CD14-positive monocyte (primary cell): ENCODE measurements around the gene E2F4. TPM values are rescaled to one million over a fixed set of nuclear protein-coding genes. Genes with fewer than 3 reads are reported as not detected.
A peak's percentile ranks its signal among the peaks of the same experiment; 100 is the strongest.

Experiments
- DNase-seq, 3 donors: peaks; one replicate each; pipeline ENCODE4 v3.0.0-alpha.2; 2011 to 2022
- H2AFZ ChIP-seq: 2 replicates; pipeline ENCODE4 v1.6.0; 2012; ENCODE audit warnings: mild to moderate bottlenecking, low read depth, low read length, inconsistent platforms; ENCODE audit not compliant: insufficient read depth, poor library complexity, severe bottlenecking
- H3K27ac ChIP-seq, 2 donors: 1 replicate in 1 of 2; 2 replicates in 1 of 2; pipeline ENCODE4 v1.5.1; 2012 to 2013; ENCODE audit warnings: low read length in 2 of 2, control low read depth in 1 of 2, inconsistent platforms in 1 of 2, low read depth in 1 of 2, mild to moderate bottlenecking in 1 of 2
- H3K27me3 ChIP-seq, 2 donors: one replicate each; pipeline versions ENCODE4 v1.6.0 to v1.6.1; 2011 to 2013; ENCODE audit warnings: low read length in 2 of 2; ENCODE audit not compliant: control insufficient read depth in 2 of 2, insufficient read depth in 2 of 2
- H3K36me3 ChIP-seq, 2 donors: replicated peaks in 1 of 2; 1 replicate in 1 of 2; 2 replicates in 1 of 2; pipeline versions ENCODE4 v1.5.1 to v1.6.1; 2012 to 2013; ENCODE audit warnings: low read length in 2 of 2, control low read depth in 1 of 2, inconsistent platforms in 1 of 2, mild to moderate bottlenecking in 1 of 2; ENCODE audit not compliant: insufficient read depth in 2 of 2, control insufficient read depth in 1 of 2
- H3K4me1 ChIP-seq, 2 donors: 1 replicate in 1 of 2; 2 replicates in 1 of 2; pipeline versions ENCODE4 v1.5.1 to v1.6.1; 2012 to 2013; ENCODE audit warnings: low read length in 2 of 2, control low read depth in 1 of 2, inconsistent platforms in 1 of 2, mild to moderate bottlenecking in 1 of 2, moderate library complexity in 1 of 2; ENCODE audit not compliant: insufficient read depth in 2 of 2, control insufficient read depth in 1 of 2
- H3K4me2 ChIP-seq: replicated peaks from 2 replicates; pipeline ENCODE3; 2012; ENCODE audit warnings: low read length, moderate library complexity, mild to moderate bottlenecking; ENCODE audit not compliant: poor library complexity, severe bottlenecking; ENCODE audit errors: extremely low read depth
- H3K4me3 ChIP-seq, 3 experiments: fragments of 200-600 bp in 1 of 3; sonication (generic) in 1 of 3; replicated peaks in 1 of 3; 1 replicate in 2 of 3; 2 replicates in 1 of 3; pipeline ENCODE4 v1.5.1; 2011 to 2013; ENCODE audit warnings: low read length in 3 of 3, mild to moderate bottlenecking in 3 of 3, control low read depth in 2 of 3, low read depth in 2 of 3, inconsistent platforms in 1 of 3, moderate library complexity in 1 of 3
- H3K79me2 ChIP-seq: 2 replicates; pipeline ENCODE4 v1.6.0; 2012; ENCODE audit warnings: mild to moderate bottlenecking, control low read depth, inconsistent platforms, low read length, moderate library complexity; ENCODE audit not compliant: insufficient read depth
- H3K9ac ChIP-seq: 2 replicates; pipeline ENCODE4 v1.6.0; 2017; ENCODE audit warnings: low read length, mild to moderate bottlenecking; ENCODE audit not compliant: insufficient read depth, poor library complexity, severe bottlenecking
- H3K9me3 ChIP-seq, 2 donors: replicated peaks in 1 of 2; 1 replicate in 1 of 2; 2 replicates in 1 of 2; pipeline versions ENCODE4 v1.5.1 to v1.6.1; 2012 to 2013; ENCODE audit warnings: low read length in 2 of 2, control low read depth in 1 of 2; ENCODE audit not compliant: control insufficient read depth in 1 of 2, insufficient read depth in 1 of 2
- H4K20me1 ChIP-seq: 2 replicates; pipeline ENCODE4 v1.6.0; 2012; ENCODE audit warnings: mild to moderate bottlenecking, low read length, control low read depth, moderate library complexity; ENCODE audit not compliant: insufficient read depth
- H3K27ac Mint-ChIP-seq, 7 donors: one replicate each; pipeline ENCODE4 v1.8.0; 2020; ENCODE audit warnings: mild to moderate bottlenecking in 7 of 7, mixed read lengths in 7 of 7, moderate library complexity in 6 of 7, inconsistent platforms in 2 of 7
- H3K27me3 Mint-ChIP-seq, 3 donors: one replicate each; pipeline ENCODE4 v1.8.0; 2021 to 2022; ENCODE audit warnings: low read depth in 3 of 3, mild to moderate bottlenecking in 3 of 3, mixed read lengths in 3 of 3, moderate library complexity in 3 of 3, inconsistent platforms in 1 of 3
- H3K36me3 Mint-ChIP-seq, 2 donors: one replicate each; pipeline ENCODE4 v1.8.0; 2020; ENCODE audit warnings: mixed read lengths in 2 of 2, inconsistent platforms in 1 of 2, mild to moderate bottlenecking in 1 of 2
- H3K4me1 Mint-ChIP-seq: one replicate; pipeline ENCODE4 v1.8.0; 2020; ENCODE audit warnings: mild to moderate bottlenecking, mixed read lengths
- H3K4me3 Mint-ChIP-seq, 2 donors: one replicate each; pipeline ENCODE4 v1.8.0; 2020; ENCODE audit warnings: mild to moderate bottlenecking in 2 of 2, mixed read lengths in 2 of 2, moderate library complexity in 1 of 2
- H3K9me3 Mint-ChIP-seq, 7 donors: one replicate each; pipeline ENCODE4 v1.8.0; 2020 to 2022; ENCODE audit warnings: mixed read lengths in 7 of 7, mild to moderate bottlenecking in 6 of 7, moderate library complexity in 6 of 7, inconsistent platforms in 2 of 7
- CTCF ChIP-seq: fragments of 200-600 bp; IDR thresholded peaks from one replicate; pipeline ENCODE4 v1.8.0; 2022; ENCODE audit warnings: antibody characterized with exemption, mild to moderate bottlenecking
- WGBS: methylation state at CpG from one replicate; pipeline ENCODE4 v1.1.5; 2013; ENCODE audit warnings: missing lambda C conversion rate; ENCODE audit not compliant: insufficient coverage; 5-methylcytosine and 5-hydroxymethylcytosine counted together
- intact Hi-C, 2 donors: fragments of 100-400 bp; cut with micrococcal nuclease; formaldehyde crosslinking; loops; one replicate each; pipeline versions ENCODE4 v1.15.0 to v1.15.1; 2023
- polyA plus RNA-seq, 3 donors: library from polyadenylated mRNA; depleted of rRNA in 1 of 3; unstranded in 2 of 3; stranded (reverse) in 1 of 3; fragments of 300-500 nt in 2 of 3; fragments of >200 nt in 1 of 3; fragmentation: Illumina TruSeq in 2 of 3; gene quantifications; 1 replicate in 2 of 3; 2 replicates in 1 of 3; pipeline ENCODE4 v1.2.3, GENCODE V29; 2012 to 2021

Gene E2F4
- polyA plus RNA-seq, 3 donors, result 53.1 to 191 (median 61.5) TPM

- H3K27ac Mint-ChIP-seq, result no peak overlapping the region
- Histone ChIP-seq H3K36me3 (no peaks in the 10 kb centered on the region), H3K4me3 (no peak overlapping the region), H3K79me2 (peaks cover 8% of the 10 kb centered on the region), H3K4me2 (no peak overlapping the region), H3K9me3 (no peaks in the 10 kb centered on the region), H3K4me1 (peaks cover 49 to 59% of the 10 kb centered on the region in 2 donors), H2AFZ (no peak overlapping the region), H3K9ac (no peak overlapping the region), H3K27me3 (peaks cover 3 to 20% of the 10 kb centered on the region in 2 donors), H4K20me1 (peaks cover 11% of the 10 kb centered on the region), H3K27ac (no peak overlapping the region)
- H3K36me3 Mint-ChIP-seq, result peaks cover 11 to 14% of the 10 kb centered on the region in 2 donors
- TF ChIP-seq CTCF, result no peak
- H3K9me3 Mint-ChIP-seq, result peaks cover 0 to 7% (median 3%) of the 10 kb centered on the region in 7 donors
- peaks cover 16 to 55% (median 32%) of the 10 kb centered on the region in 3 donors for H3K27me3 Mint-ChIP-seq
- peaks cover 22% of the 10 kb centered on the region for H3K4me1 Mint-ChIP-seq
- H3K4me3 Mint-ChIP-seq, result no peak overlapping the region
- DNase-seq, result no peak
- intact Hi-C loops, result no loop called here
- WGBS, result 71% methylated on average over 2 of the region's 2 CpGs
These were observed 9.7 kb upstream of the E2F4 start for GRCh38 chr16:67182288-67182687.

GRCh38 chr16:67183284-67183626 is 8.7 kb upstream of the E2F4 start:
- TF ChIP-seq CTCF, result no peak
- Mint-ChIP-seq H3K4me1 (peaks cover 22% of the 10 kb centered on the region), H3K9me3 (peaks cover 0 to 4% (median 2%) of the 10 kb centered on the region in 7 donors), H3K4me3 (no peak overlapping the region), H3K36me3 (peaks cover 9 to 11% of the 10 kb centered on the region in 2 donors), H3K27me3 (peaks cover 9 to 45% (median 24%) of the 10 kb centered on the region in 3 donors), H3K27ac (no peak overlapping the region)
- peak overlapping the region; percentile 66 for H2AFZ ChIP-seq
- no peaks in the 10 kb centered on the region for H3K36me3 ChIP-seq
- no peak for DNase-seq
- peaks cover 45 to 51% of the 10 kb centered on the region in 2 donors for H3K4me1 ChIP-seq
- H3K4me2 ChIP-seq, result peak overlapping the region; percentile 92
- peaks cover 3% of the 10 kb centered on the region for H4K20me1 ChIP-seq
- H3K9ac ChIP-seq, result peak overlapping the region; percentile 87
- H3K27ac ChIP-seq, result peak overlapping the region; percentile 16 to 95
- 3% methylated on average over 4 of the region's 11 CpGs for WGBS
- H3K27me3 ChIP-seq, result peaks cover 0 to 14% of the 10 kb centered on the region in 2 donors
- intact Hi-C loops, result no loop called here
- peak overlapping the region; percentile 66 to 95 (median 85) for H3K4me3 ChIP-seq
- H3K79me2 ChIP-seq, result peaks cover 8% of the 10 kb centered on the region
- H3K9me3 ChIP-seq, result no peaks in the 10 kb centered on the region
